ENCODE data around the gene LAMB3. TPM values are rescaled to one million over a fixed set of nuclear protein-coding genes. Genes with fewer than 3 reads are reported as not detected.
A peak's percentile ranks its signal among the peaks of the same experiment; 100 is the strongest.

The LAMB3 gene
- total RNA-seq, 4 donors from 2014 or later: 47.2 to 147 (median 126) TPM

DNA sequence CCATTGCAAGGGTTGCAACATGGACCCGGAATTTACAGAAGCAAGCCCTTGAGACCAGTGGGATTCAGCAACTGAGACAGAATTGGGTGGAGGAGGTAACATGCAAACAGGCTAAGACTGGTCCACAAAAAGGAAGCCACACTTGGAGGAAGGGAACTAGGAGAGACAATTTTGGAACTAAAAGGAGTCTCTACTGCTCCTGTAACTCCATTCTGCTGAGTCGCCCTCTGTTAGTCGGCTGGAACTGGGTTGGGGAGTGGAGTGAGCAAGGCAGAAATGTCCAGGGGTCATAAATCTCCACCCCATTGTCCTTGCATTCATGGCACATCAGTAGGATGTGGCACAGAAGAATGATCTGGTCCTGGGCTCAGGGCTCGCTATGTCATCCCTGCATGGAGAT, 5.1 kb downstream of the LAMB3 start:
- WGBS, 2 donors (ENCODE audit: low coverage in 1 of 2): 50 to 91% methylated on average over 2 to 4 of the region's 4 CpGs
- H3K27ac ChIP-seq: no peak overlapping the region

GRCh38 chr1:209646558-209646957, 5.7 kb downstream of the LAMB3 start:
- in situ Hi-C loops (cut with MboI; ENCODE audit: low pct_ligation_motif_present in 1 of 4, low pct_unique_long_range_greater_than_20kb in 1 of 4, low sequenced_read_pairs in 3 of 4): no loop called here
- Histone ChIP-seq H3K27me3 (no peaks in the 10 kb centered on the region), H3K27ac (no peak overlapping the region), H3K4me1 (peaks cover 29 to 86% (median 63%) of the 10 kb centered on the region in 4 donors), H3K9me3 (no peaks in the 10 kb centered on the region), H3K36me3 (no peaks in the 10 kb centered on the region), H3K4me3 (no peak overlapping the region)
- no peak for DNase-seq
- intact Hi-C loops (cut with DNase I; ENCODE audit: low total_unique reads): no loop called here
- WGBS, 2 donors (ENCODE audit: low coverage in 1 of 2): 82 to 86% methylated on average over 2 to 5 of the region's 5 CpGs
- TF ChIP-seq, protein P1, sequence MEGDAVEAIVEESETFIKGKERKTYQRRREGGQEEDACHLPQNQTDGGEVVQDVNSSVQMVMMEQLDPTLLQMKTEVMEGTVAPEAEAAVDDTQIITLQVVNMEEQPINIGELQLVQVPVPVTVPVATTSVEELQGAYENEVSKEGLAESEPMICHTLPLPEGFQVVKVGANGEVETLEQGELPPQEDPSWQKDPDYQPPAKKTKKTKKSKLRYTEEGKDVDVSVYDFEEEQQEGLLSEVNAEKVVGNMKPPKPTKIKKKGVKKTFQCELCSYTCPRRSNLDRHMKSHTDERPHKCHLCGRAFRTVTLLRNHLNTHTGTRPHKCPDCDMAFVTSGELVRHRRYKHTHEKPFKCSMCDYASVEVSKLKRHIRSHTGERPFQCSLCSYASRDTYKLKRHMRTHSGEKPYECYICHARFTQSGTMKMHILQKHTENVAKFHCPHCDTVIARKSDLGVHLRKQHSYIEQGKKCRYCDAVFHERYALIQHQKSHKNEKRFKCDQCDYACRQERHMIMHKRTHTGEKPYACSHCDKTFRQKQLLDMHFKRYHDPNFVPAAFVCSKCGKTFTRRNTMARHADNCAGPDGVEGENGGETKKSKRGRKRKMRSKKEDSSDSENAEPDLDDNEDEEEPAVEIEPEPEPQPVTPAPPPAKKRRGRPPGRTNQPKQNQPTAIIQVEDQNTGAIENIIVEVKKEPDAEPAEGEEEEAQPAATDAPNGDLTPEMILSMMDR (IDR thresholded peaks at IDR 0.05): no peak
- TF ChIP-seq POLR2AphosphoS5 (IDR thresholded peaks at IDR 0.05) (no peak), POLR2A (IDR thresholded peaks at IDR 0.05) (no peak), EP300 (IDR thresholded peaks at IDR 0.05; ENCODE audit: low read depth) (no peak)

More for the DNA sequence above, 5.1 kb downstream of the LAMB3 start:
- peaks cover 23 to 85% (median 58%) of the 10 kb centered on the region in 4 donors for H3K4me1 ChIP-seq
- intact Hi-C loops (cut with DNase I; ENCODE audit: low total_unique reads) (no loop called here), in situ Hi-C loops (cut with MboI; ENCODE audit: low pct_ligation_motif_present in 1 of 4, low pct_unique_long_range_greater_than_20kb in 1 of 4, low sequenced_read_pairs in 3 of 4) (no loop called here)
- no peak for DNase-seq
- TF ChIP-seq POLR2AphosphoS5 (IDR thresholded peaks at IDR 0.05) (no peak), POLR2A (IDR thresholded peaks at IDR 0.05) (no peak), EP300 (IDR thresholded peaks at IDR 0.05; ENCODE audit: low read depth) (no peak)
- TF ChIP-seq, protein P1 (IDR thresholded peaks at IDR 0.05): no peak
- no peaks in the 10 kb centered on the region for H3K36me3 ChIP-seq
- no peak overlapping the region for H3K4me3 ChIP-seq
- H3K9me3 ChIP-seq: no peaks in the 10 kb centered on the region
- H3K27me3 ChIP-seq: no peaks in the 10 kb centered on the region

DNA sequence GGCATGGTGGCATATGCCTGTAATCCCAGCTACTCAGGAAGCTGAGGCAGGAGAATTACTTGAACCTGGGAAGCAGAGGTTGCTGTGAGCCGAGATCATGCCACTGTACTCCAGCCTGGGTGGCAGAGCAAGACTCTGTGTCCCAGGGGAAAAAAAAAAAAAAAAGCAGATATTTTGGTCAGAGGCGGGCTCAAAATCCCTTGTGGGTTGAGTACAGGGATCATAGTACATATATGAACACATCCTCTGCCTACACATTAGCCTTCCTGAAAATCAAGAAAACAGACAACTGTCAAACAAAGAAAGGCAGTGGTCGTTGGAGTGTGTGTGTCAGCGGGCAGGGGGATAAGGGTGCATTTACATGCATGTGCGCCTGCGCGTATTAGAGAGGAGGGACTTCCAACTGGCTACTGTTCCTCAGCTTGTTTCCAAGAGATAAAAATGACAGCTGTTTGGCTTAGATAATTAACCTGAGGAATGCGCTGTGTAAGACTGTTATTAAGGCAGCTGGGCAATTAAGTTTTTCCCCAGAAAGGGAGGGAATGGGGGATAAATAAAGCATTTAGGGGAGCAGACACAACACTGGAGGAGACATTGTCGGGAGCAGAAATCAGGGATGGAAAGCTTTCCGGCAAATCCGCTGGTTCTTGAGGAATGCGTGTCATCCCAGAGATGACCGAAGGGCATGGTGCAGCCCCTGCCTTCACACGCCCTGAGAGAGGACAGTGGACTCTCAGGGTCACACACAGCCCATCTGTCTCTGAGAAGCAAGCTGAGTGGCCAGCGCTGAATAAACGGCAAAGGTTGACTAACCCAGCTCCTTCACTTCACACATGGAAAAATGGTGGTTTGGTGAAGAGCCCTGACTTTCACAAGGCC, 6.4 kb downstream of the LAMB3 start:
- Histone ChIP-seq H3K4me3 (no peak overlapping the region), H3K36me3 (no peaks in the 10 kb centered on the region), H3K27me3 (no peaks in the 10 kb centered on the region), H3K9me3 (no peaks in the 10 kb centered on the region), H3K27ac (no peak overlapping the region), H3K4me1 (peaks cover 32 to 83% (median 61%) of the 10 kb centered on the region in 4 donors)
- TF ChIP-seq EP300 (IDR thresholded peaks at IDR 0.05; ENCODE audit: low read depth): no peak
- TF ChIP-seq POLR2AphosphoS5 (IDR thresholded peaks at IDR 0.05): no peak
- TF ChIP-seq, protein P1 (IDR thresholded peaks at IDR 0.05): no peak
- 73 to 84% methylated on average over 8 to 16 of the region's 16 CpGs for WGBS, 2 donors (ENCODE audit: low coverage in 1 of 2)
- no peak for DNase-seq
- intact Hi-C loops (cut with DNase I; ENCODE audit: low total_unique reads) (no loop called here), in situ Hi-C loops (cut with MboI; ENCODE audit: low pct_ligation_motif_present in 1 of 4, low pct_unique_long_range_greater_than_20kb in 1 of 4, low sequenced_read_pairs in 3 of 4) (no loop called here)

DNA sequence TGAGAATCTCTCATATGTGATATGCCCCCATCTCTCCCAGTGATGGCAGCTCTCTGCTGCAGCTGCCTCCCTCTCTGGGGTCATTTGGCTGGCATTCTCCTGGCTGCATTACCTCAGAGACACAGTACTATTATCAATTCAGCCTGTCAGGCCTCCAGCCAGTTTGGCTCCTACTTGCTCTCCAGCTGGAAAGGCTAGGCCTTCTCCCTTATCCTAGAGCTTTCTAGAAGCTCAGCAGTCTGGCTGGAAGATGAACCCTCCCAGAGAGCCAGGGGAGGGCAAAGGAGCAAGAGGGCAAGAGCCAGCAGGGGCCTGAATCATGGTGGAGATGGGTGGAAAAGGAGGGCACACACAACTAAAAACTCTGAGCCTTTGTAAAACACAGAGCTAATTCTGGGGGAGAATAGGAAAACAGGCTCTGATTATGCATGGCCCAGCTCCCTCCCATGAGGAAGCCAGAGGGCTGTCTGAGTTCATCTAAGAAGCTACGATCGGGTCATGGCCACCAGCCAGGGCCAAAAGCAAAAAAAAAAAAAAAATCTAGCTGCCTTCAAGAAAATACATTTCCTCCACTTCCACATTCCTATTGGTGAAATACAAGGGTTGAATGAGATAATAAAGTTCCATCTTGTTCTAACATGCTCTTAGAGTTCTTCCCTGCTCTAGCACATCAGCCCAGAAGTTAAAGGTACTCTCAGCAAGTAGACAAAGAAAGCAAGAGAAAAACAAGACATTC, 8.8 kb downstream of the LAMB3 start:
- intact Hi-C loops (cut with DNase I; ENCODE audit: low total_unique reads) (no loop called here), in situ Hi-C loops (cut with MboI; ENCODE audit: low pct_ligation_motif_present in 1 of 4, low pct_unique_long_range_greater_than_20kb in 1 of 4, low sequenced_read_pairs in 3 of 4) (no loop called here)
- Histone ChIP-seq H3K4me1 (peaks cover 31 to 60% (median 38%) of the 10 kb centered on the region in 4 donors), H3K4me3 (no peak overlapping the region), H3K36me3 (no peaks in the 10 kb centered on the region), H3K27me3 (no peaks in the 10 kb centered on the region), H3K9me3 (no peaks in the 10 kb centered on the region), H3K27ac (peak overlapping the region; percentile 64 to 87 (median 83))
- TF ChIP-seq POLR2A (IDR thresholded peaks at IDR 0.05) (no peak), POLR2AphosphoS5 (IDR thresholded peaks at IDR 0.05) (no peak), EP300 (IDR thresholded peaks at IDR 0.05; ENCODE audit: low read depth) (no peak)
- TF ChIP-seq, protein P1 (IDR thresholded peaks at IDR 0.05): no peak
- WGBS, 2 donors (ENCODE audit: low coverage in 1 of 2): 16 to 17% methylated on average over 2 of the region's 2 CpGs
- DNase-seq: no peak

Measured in transverse colon (tissue), 4 donors.